Measurements from ENCODE around the gene GALNTL6. TPM values are rescaled to one million over a fixed set of nuclear protein-coding genes. Genes with fewer than 3 reads are reported as not detected.

GALNTL6 gene
- total RNA-seq, 2 experiments from 2014 or later = not detected

GRCh38 chr4:172009446-172010230 is 196.4 kb downstream of the GALNTL6 start:
- DNase-seq = no peak
- H3K27ac Mint-ChIP-seq = no peak overlapping the region
- no peak overlapping the region for H3K4me3 Mint-ChIP-seq
- H3K36me3 Mint-ChIP-seq = no peaks in the 10 kb centered on the region
- peaks cover 2% of the 10 kb centered on the region for H3K9me3 Mint-ChIP-seq
- H3K27me3 Mint-ChIP-seq = no peaks in the 10 kb centered on the region
- H3K4me1 Mint-ChIP-seq = no peaks in the 10 kb centered on the region

GRCh38 chr4:172011196-172011595 is 198.0 kb downstream of the GALNTL6 start:
- DNase-seq = no peak
- Mint-ChIP-seq H3K4me3 (no peak overlapping the region), H3K9me3 (peaks cover 5% of the 10 kb centered on the region), H3K36me3 (no peaks in the 10 kb centered on the region), H3K27ac (no peak overlapping the region), H3K27me3 (no peaks in the 10 kb centered on the region), H3K4me1 (no peaks in the 10 kb centered on the region)

GRCh38 chr4:172018358-172018757 is 205.2 kb downstream of the GALNTL6 start:
- H3K4me1 Mint-ChIP-seq = no peaks in the 10 kb centered on the region
- H3K9me3 Mint-ChIP-seq = peaks cover 6% of the 10 kb centered on the region
- no peaks in the 10 kb centered on the region for H3K27me3 Mint-ChIP-seq
- H3K27ac Mint-ChIP-seq = no peak overlapping the region
- H3K4me3 Mint-ChIP-seq = no peak overlapping the region
- no peak for DNase-seq
- H3K36me3 Mint-ChIP-seq = no peaks in the 10 kb centered on the region

- H3K9me3 Mint-ChIP-seq = no peaks in the 10 kb centered on the region
- DNase-seq = no peak
Measured at GRCh38 chr4:172035562-172035961, 222.4 kb downstream of the GALNTL6 start.

GRCh38 chr4:172040766-172041165 is 227.6 kb downstream of the GALNTL6 start:
- Mint-ChIP-seq H3K4me1 (no peaks in the 10 kb centered on the region), H3K27me3 (no peaks in the 10 kb centered on the region), H3K27ac (no peak overlapping the region), H3K36me3 (no peaks in the 10 kb centered on the region), H3K9me3 (no peaks in the 10 kb centered on the region), H3K4me3 (no peak overlapping the region)
- no peak for DNase-seq

More at GRCh38 chr4:172035562-172035961, 222.4 kb downstream of the GALNTL6 start:
- H3K27me3 Mint-ChIP-seq = no peaks in the 10 kb centered on the region
- H3K36me3 Mint-ChIP-seq = no peaks in the 10 kb centered on the region
- H3K4me3 Mint-ChIP-seq = no peak overlapping the region
- H3K4me1 Mint-ChIP-seq = no peaks in the 10 kb centered on the region
- no peak overlapping the region for H3K27ac Mint-ChIP-seq

GRCh38 chr4:172042714-172043114 is 229.5 kb downstream of the GALNTL6 start:
- no peaks in the 10 kb centered on the region for H3K27me3 Mint-ChIP-seq
- H3K27ac Mint-ChIP-seq = no peak overlapping the region
- no peak for DNase-seq
- no peaks in the 10 kb centered on the region for H3K9me3 Mint-ChIP-seq
- no peaks in the 10 kb centered on the region for H3K36me3 Mint-ChIP-seq
- H3K4me1 Mint-ChIP-seq = no peaks in the 10 kb centered on the region
- H3K4me3 Mint-ChIP-seq = no peak overlapping the region

- DNase-seq = no peak
- H3K27ac Mint-ChIP-seq = no peak overlapping the region
- H3K4me1 Mint-ChIP-seq = no peaks in the 10 kb centered on the region
- H3K4me3 Mint-ChIP-seq = no peak overlapping the region
- H3K27me3 Mint-ChIP-seq = no peaks in the 10 kb centered on the region
- H3K9me3 Mint-ChIP-seq = no peaks in the 10 kb centered on the region
- H3K36me3 Mint-ChIP-seq = no peaks in the 10 kb centered on the region
Measured at GRCh38 chr4:172045981-172046380, 232.8 kb downstream of the GALNTL6 start.

- Mint-ChIP-seq H3K4me1 (no peaks in the 10 kb centered on the region), H3K36me3 (no peaks in the 10 kb centered on the region), H3K27me3 (no peaks in the 10 kb centered on the region)
Measured at GRCh38 chr4:172048666-172049065, 235.5 kb downstream of the GALNTL6 start.

GRCh38 chr4:172050911-172051310 is 237.7 kb downstream of the GALNTL6 start:
- H3K27ac Mint-ChIP-seq = no peak overlapping the region
- no peaks in the 10 kb centered on the region for H3K9me3 Mint-ChIP-seq
- DNase-seq = no peak
- H3K36me3 Mint-ChIP-seq = no peaks in the 10 kb centered on the region
- H3K4me3 Mint-ChIP-seq = no peak overlapping the region
- no peaks in the 10 kb centered on the region for H3K27me3 Mint-ChIP-seq
- H3K4me1 Mint-ChIP-seq = no peaks in the 10 kb centered on the region

More at GRCh38 chr4:172048666-172049065, 235.5 kb downstream of the GALNTL6 start:
- no peak for DNase-seq
- Mint-ChIP-seq H3K4me3 (no peak overlapping the region), H3K9me3 (no peaks in the 10 kb centered on the region), H3K27ac (no peak overlapping the region)

GRCh38 chr4:172055046-172055445 is 241.8 kb downstream of the GALNTL6 start:
- H3K27ac Mint-ChIP-seq = no peak overlapping the region
- no peaks in the 10 kb centered on the region for H3K36me3 Mint-ChIP-seq
- H3K4me3 Mint-ChIP-seq = no peak overlapping the region
- no peaks in the 10 kb centered on the region for H3K9me3 Mint-ChIP-seq
- H3K27me3 Mint-ChIP-seq = no peaks in the 10 kb centered on the region
- no peak for DNase-seq
- H3K4me1 Mint-ChIP-seq = no peaks in the 10 kb centered on the region

- Mint-ChIP-seq H3K27me3 (no peaks in the 10 kb centered on the region), H3K9me3 (no peaks in the 10 kb centered on the region), H3K36me3 (no peaks in the 10 kb centered on the region), H3K4me3 (no peak overlapping the region), H3K27ac (no peak overlapping the region), H3K4me1 (no peaks in the 10 kb centered on the region)
- DNase-seq = no peak
Measured at GRCh38 chr4:172055498-172055897, 242.3 kb downstream of the GALNTL6 start.

GRCh38 chr4:172061204-172061603 is 248.0 kb downstream of the GALNTL6 start:
- H3K4me3 Mint-ChIP-seq = no peak overlapping the region
- H3K27me3 Mint-ChIP-seq = no peaks in the 10 kb centered on the region
- H3K4me1 Mint-ChIP-seq = no peaks in the 10 kb centered on the region
- no peaks in the 10 kb centered on the region for H3K36me3 Mint-ChIP-seq
- peaks cover 3% of the 10 kb centered on the region for H3K9me3 Mint-ChIP-seq
- no peak overlapping the region for H3K27ac Mint-ChIP-seq
- no peak for DNase-seq

GRCh38 chr4:172068506-172068905 is 255.3 kb downstream of the GALNTL6 start:
- Mint-ChIP-seq H3K27me3 (no peaks in the 10 kb centered on the region), H3K4me3 (no peak overlapping the region), H3K36me3 (no peaks in the 10 kb centered on the region), H3K9me3 (peaks cover 6% of the 10 kb centered on the region), H3K4me1 (no peaks in the 10 kb centered on the region), H3K27ac (no peak overlapping the region)
- DNase-seq = no peak

- Mint-ChIP-seq H3K4me3 (no peak overlapping the region), H3K4me1 (no peaks in the 10 kb centered on the region)
Measured at GRCh38 chr4:172073590-172073989, 260.4 kb downstream of the GALNTL6 start.

GRCh38 chr4:172083272-172083671 is 270.1 kb downstream of the GALNTL6 start:
- Mint-ChIP-seq H3K4me1 (no peaks in the 10 kb centered on the region), H3K4me3 (no peak overlapping the region), H3K9me3 (peaks cover 1% of the 10 kb centered on the region), H3K36me3 (no peaks in the 10 kb centered on the region), H3K27ac (no peak overlapping the region), H3K27me3 (no peaks in the 10 kb centered on the region)
- no peak for DNase-seq

More at GRCh38 chr4:172073590-172073989, 260.4 kb downstream of the GALNTL6 start:
- Mint-ChIP-seq H3K27ac (no peak overlapping the region), H3K9me3 (peaks cover 2% of the 10 kb centered on the region), H3K36me3 (no peaks in the 10 kb centered on the region), H3K27me3 (no peaks in the 10 kb centered on the region)
- DNase-seq = no peak

GRCh38 chr4:172088556-172088955 is 275.4 kb downstream of the GALNTL6 start:
- H3K36me3 Mint-ChIP-seq = no peaks in the 10 kb centered on the region
- H3K4me1 Mint-ChIP-seq = no peaks in the 10 kb centered on the region
- H3K4me3 Mint-ChIP-seq = no peak overlapping the region
- no peaks in the 10 kb centered on the region for H3K27me3 Mint-ChIP-seq
- no peak for DNase-seq
- no peak overlapping the region for H3K27ac Mint-ChIP-seq
- H3K9me3 Mint-ChIP-seq = peaks cover 1% of the 10 kb centered on the region
